ENCODE measurements around the gene PSD2.

- TF ChIP-seq CTCF (IDR thresholded peaks at IDR 0.05) (no peak), POLR2AphosphoS5 (IDR thresholded peaks at IDR 0.05) (no peak), POLR2A (IDR thresholded peaks at IDR 0.05) (no peak)
Measured at GRCh38 chr5:139787257-139787567, 8.4 kb upstream of the PSD2 start.
